HG03442 (cell line): ENCODE measurements around the gene MPO.

ENCODE experiments used
- ATAC-seq: cut with Tn5 transposase; IDR thresholded peaks from one replicate; pipeline ENCODE4 v1.9.1; 2021; ENCODE audit warnings: mild to moderate bottlenecking, moderate library complexity; ENCODE audit not compliant: unreplicated experiment

Gene MPO

DNA sequence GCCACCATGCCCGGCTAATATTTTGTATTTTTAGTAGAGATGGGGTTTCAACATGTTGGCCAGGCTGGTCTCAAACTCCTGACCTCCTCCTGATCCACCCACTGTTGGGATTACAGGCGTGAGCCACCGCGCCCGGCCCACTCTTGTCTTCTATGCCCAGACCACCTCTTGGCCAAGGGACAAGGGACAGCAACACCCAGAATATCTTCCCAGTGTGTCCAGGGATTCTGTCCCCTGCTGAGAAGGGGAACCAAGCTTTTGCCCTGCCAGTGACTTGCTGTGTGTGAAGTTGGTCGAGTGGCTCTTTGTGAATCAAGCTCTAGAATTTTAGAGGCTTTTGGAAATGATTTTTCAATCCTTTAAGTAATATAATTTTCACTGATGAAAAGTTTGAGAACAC lies 1.7 kb upstream of the MPO start:
- ATAC-seq = no peak

DNA sequence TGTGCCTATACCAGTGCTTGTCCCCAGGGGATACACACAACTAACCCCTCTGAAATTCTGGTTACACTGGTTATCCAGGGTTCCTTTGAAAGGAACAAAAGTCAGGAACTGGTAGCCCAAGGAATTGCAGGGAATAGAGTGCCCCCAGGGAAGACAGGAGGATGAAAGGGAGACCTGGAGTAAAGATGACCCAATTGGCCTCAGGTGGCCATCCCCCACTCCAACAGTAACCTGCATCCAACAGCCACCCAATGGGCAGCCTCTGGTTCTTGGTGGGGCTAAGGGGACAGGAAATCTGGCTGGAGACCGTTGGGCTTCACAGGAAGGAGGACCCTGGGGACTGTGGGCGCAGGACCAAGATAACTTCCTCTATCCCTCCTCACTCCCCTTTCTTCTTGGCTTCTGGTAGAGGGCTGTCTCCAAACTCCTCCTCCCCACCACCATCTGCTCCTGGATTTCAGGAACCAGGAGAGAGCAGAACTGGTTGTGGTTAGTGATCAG lies 826 bp upstream of the MPO start:
- no peak for ATAC-seq

DNA sequence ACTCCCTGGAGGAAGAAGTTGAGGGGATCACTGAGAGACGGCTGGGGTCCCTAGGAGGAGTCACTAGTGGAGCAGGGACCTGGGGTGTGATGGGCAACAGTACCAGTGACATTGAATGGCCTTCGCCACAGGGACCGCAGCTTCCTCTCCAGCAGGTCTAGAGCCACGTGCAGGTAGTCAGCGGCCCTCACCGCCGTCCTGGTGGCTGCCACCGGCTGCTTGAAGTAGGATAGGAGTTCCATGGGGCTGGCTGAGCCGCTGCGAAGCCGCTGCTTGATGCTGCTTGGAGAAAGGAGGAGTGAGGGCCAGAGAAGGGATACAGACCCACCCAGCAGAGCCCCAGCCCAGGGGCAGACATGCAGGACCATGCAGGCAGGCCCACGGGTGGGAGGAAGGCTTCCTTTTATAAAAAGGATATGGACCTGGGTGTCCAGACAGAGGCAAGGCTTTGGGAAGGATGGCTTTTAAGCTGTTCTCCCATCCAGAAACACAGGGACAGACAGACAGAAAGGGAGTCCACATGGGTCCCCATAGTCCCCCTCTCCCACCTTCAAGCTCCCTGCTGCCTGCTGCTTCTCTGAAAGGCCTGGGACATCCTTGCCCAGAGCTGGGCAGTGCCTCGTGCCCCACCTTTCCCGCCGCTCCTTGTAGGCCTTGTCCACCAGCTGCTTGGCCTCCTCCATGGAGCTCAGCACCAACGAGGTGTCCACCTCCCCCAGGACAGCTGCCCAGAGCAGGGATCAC lies 827 bp downstream of the MPO start:
- ATAC-seq = no peak

- ATAC-seq = no peak
These were observed 1.6 kb downstream of the MPO start for GRCh38 chr17:58279016-58279711.

DNA sequence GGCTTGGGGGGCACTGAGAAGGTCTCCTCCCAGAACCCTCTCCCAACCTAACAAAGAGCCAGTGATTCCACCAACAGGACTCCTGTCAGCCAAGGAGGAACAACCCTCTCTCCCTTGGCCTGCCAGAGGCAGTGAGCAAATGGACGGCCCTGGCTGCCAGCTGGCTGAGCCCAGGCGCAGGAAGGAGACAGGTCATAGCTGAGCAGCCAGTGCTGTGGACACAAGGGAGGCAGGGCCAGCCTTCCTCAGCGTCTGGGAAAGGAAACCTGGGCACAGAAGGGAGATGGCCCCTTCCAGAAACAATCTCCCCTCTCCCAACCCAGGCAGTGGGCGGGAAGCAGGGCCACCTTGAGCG lies 2.1 kb downstream of the MPO start:
- ATAC-seq = no peak

DNA sequence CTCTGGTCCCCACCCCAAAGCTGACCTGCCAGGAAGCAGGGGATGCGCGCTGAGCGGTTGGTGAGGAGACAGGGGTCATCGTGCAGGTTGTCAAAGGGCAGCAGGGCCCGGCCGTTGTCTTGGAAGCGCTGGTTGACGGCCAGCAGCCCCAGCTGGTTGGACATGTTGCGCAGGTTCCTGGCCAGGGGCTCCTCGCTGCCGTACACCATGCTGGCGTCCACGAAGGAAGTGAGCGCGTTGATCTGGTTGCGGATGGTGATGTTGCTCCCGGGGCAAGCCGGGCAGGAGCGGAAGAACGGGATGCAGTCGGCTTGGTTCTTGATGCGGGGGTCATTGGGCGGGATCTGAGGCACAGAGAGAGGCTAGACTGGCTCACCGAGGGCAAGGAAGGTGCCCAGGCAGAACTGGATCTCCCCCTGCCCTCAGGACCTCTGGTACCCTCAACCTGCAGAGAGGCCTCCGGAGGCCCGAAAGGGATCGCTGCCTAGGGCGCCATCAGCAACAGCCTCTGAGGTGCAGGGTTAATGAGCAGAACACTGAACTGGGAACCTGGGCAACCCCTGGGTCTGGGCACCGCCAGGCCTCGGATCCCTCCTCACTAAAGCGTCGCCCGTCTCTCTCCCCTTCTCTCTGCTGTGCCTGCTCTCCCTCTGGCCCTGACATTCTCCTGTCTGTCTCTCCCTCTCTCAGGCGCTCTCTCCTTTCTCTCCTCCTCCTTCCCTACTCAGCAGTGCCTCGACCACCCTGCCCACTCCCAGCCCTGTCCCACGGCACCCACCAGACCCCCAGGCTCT lies 2.7 kb downstream of the MPO start:
- no peak for ATAC-seq

GRCh38 chr17:58277107-58277801 lies 3.5 kb downstream of the MPO start:
- ATAC-seq = no peak

DNA sequence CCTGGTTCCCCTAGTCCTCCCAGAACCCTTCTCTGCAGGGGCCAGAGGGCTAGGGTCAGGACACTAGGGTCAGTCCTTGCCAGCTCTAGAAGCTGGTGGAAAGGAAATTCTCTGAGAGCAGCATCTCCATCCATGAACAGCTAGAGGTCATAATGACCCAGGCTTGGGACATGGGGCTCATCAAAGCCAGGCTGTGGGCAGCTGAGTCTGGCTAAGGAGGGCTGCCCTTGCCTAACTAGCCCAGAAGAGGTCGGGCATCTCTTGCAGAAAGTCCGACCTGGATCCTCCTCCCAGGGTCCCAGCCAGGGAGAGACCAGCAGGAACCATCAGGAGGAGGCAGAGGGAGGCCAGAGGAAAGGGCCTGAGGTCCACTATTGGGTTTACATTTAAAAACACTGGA lies 4.3 kb downstream of the MPO start:
- no peak for ATAC-seq

- ATAC-seq = no peak
These were observed 5.3 kb downstream of the MPO start for GRCh38 chr17:58275417-58275816.

GRCh38 chr17:58273453-58274104 lies 7.2 kb downstream of the MPO start:
- ATAC-seq = no peak

GRCh38 chr17:58272367-58273280 lies 8.1 kb downstream of the MPO start:
- ATAC-seq = no peak

DNA sequence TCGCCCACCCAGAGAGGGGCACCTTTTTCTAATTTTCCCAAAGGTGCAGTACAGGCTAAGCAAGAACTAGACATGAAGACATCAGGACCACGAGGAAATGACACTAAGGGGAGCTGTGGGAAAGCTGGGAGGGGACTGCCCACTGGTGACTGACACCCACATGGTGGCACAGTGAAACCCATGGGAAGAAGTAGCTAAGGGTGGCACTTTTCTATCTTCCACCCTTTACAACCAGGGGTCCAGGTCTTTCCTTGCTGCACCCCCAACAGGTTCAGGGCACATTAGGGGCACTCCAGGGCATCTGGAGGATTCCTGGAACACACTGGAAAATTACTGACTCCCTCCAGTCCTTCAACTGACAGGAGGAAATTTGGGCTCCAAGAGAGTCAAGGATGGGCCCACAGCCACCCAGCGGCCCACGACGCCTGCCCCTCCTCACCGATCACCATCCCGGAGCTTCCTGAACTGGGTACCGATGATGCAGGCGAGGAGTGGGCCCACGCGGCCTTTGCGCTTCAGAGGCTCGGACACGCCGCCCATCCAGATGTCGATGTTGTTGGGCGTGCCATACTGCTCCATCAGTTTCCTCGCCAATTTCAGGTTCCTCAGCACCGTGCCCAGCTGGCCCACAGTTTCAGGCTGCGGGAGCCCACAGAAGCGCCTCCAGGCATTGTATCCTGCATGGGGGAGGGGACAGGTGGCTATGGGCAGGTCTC lies 9.4 kb downstream of the MPO start:
- no peak for ATAC-seq

DNA sequence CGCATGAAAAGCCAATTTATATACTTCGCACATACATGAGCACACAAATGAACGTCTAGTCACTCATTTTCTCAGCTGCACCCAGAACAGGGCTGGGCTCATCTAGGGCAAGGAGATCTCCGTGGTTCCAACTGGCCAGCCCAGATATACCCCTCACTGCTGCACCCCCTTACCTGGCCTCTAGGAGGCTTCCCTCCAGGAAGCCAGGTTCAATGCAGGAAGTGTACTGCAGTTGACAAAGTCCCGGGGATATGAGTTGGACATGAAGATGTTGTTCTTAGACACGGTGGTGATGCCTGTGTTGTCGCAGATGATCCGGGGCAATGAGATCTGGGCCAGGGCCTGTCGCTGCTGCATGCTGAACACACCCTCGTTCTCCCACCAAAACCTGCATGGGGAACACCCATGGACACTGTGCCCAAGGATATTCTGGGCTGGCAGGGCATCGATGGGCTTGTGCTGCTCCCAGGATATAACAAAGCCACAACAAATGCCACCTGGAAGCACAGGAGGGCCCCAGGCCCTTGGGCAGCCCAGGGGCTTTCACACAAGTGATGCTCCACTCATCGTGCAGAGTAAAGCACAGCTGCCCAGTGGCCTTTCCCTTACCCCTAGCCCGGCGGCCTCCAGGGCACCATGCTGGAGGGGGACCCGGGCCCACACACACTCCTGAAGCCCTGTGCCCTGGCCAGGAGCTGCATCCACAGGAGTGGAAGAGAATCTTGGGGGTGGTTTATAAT lies 10.1 kb downstream of the MPO start:
- no peak for ATAC-seq

GRCh38 chr17:58269557-58270291 lies 11.0 kb downstream of the MPO start:
- ATAC-seq = no peak

DNA sequence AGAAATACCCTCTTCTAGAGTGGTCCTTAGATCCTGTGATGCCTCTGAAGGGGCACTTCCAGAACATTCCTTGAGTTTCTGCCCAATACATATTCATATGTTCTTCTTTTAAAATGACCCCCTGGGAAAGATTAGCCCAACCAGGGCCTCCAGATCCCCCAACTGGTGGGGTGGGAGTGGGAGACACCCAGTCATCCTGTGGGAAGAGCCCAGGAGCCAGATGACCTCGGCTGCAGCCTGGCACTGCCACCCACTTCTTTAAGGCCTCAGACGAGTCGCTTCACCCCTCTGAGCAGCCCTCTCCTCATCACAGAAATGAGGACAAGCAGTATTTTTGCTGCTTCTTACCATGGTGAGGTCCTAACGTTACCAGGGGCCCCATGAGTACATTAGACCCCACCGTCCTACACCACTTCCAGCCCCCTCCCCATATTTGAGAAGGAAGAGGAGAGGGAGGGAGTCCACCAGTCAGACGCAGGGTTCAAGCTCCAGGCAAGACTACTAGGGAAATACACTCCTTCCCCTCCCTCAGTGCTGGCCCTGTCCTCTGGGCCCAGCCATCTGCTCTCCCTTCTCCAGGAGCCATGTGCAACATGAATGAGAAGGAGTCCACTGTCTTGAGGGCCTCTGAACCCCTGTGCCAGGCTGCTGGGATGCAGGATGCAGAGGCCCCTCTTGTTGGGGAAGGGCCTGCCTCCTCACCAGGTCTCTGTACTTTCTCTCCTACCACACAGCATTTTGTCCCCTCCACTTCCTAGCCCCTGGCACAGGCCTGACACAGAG lies 11.8 kb downstream of the MPO start:
- ATAC-seq = no peak

DNA sequence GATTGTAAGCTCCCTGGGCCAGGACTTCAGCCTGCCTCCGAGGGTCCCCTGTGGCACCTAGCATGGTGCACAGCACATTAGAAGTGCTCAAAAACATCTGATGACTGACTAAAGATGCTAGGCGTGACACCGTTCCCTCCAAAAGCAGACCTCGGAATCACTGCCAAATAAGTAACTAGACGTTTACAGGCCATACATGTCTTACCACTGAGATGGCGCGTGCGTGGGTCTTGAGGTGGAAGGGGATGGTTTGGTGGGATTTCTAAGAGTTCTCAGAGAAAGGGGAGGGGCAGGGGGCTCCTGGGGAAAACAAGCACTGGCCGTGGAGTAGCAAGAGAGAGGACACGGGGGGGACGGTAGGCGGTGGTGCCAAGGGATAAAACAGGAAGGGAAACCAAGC lies 12.4 kb downstream of the MPO start:
- no peak for ATAC-seq
